CD4-positive, alpha-beta T cell (primary cell): ENCODE measurements around the gene GNA12. TPM values are rescaled to one million over a fixed set of nuclear protein-coding genes. Genes with fewer than 3 reads are reported as not detected.

ENCODE experiments used
- ATAC-seq: fragments of 200-7000 bp; cut with Tn5 transposase; one replicate; pipeline ENCODE4 v1.10.0; 2022; ENCODE audit warnings: mild to moderate bottlenecking; ENCODE audit not compliant: poor library complexity
- CTCF ChIA-PET: fragments of 350-600 bp; sonication (Branson Sonifier 250); formaldehyde crosslinking; loops from one replicate; lab custom pipeline; 2021; ENCODE audit warnings: antibody characterized with exemption, inconsistent platforms; lab: Charles Lee
- POLR2A ChIA-PET: fragments of 350-600 bp; sonication (Branson Sonifier 250); formaldehyde crosslinking; loops from one replicate; lab custom pipeline; 2021; ENCODE audit warnings: antibody characterized with exemption, inconsistent platforms; lab: Charles Lee
- DNase-seq, 14 experiments: peaks; one replicate each; pipeline ENCODE4 v3.0.0-alpha.2; 2013 to 2020; ENCODE audit warnings: mixed read lengths in 2 of 14
- H3K27ac ChIP-seq, 2 donors: one replicate each; pipeline versions ENCODE4 v1.5.1 to v1.7.0; 2013; ENCODE audit warnings: low read length in 2 of 2, low read depth in 1 of 2, mild to moderate bottlenecking in 1 of 2
- H3K27me3 ChIP-seq, 2 experiments: 1 replicate in 1 of 2; 2 replicates in 1 of 2; pipeline versions ENCODE4 v1.6.1 to v1.7.0; 2013; ENCODE audit warnings: low read length in 2 of 2, control low read depth in 1 of 2, mild to moderate bottlenecking in 1 of 2, moderate library complexity in 1 of 2; ENCODE audit not compliant: insufficient read depth in 2 of 2, control insufficient read depth in 1 of 2
- H3K36me3 ChIP-seq: one replicate; pipeline ENCODE4 v1.6.1; 2013; ENCODE audit warnings: low read length, control low read depth; ENCODE audit not compliant: insufficient read depth
- H3K4me1 ChIP-seq: one replicate; pipeline ENCODE4 v1.6.1; 2013; ENCODE audit warnings: low read length, control low read depth; ENCODE audit not compliant: insufficient read depth
- H3K4me3 ChIP-seq: one replicate; pipeline ENCODE4 v1.5.1; 2013; ENCODE audit warnings: mild to moderate bottlenecking, low read length, moderate library complexity
- H3K9me3 ChIP-seq, 2 experiments: 1 replicate in 1 of 2; 2 replicates in 1 of 2; pipeline versions ENCODE4 v1.6.1 to v1.7.0; 2013; ENCODE audit warnings: low read length in 2 of 2, mild to moderate bottlenecking in 2 of 2, control low read depth in 1 of 2, moderate library complexity in 1 of 2; ENCODE audit not compliant: control insufficient read depth in 1 of 2, insufficient read depth in 1 of 2
- H3K27ac Mint-ChIP-seq: one replicate; pipeline ENCODE4 v1.8.0; 2020; ENCODE audit warnings: mixed read lengths
- H3K27me3 Mint-ChIP-seq: one replicate; pipeline ENCODE4 v1.8.0; 2021; ENCODE audit warnings: mixed read lengths
- H3K36me3 Mint-ChIP-seq: one replicate; pipeline ENCODE4 v1.8.0; 2021; ENCODE audit warnings: low read depth, mixed read lengths
- H3K4me1 Mint-ChIP-seq: one replicate; pipeline ENCODE4 v1.8.0; 2021; ENCODE audit warnings: low read depth, mixed read lengths
- H3K4me3 Mint-ChIP-seq: one replicate; pipeline ENCODE4 v1.8.0; 2020; ENCODE audit warnings: mild to moderate bottlenecking, mixed read lengths
- H3K9me3 Mint-ChIP-seq: one replicate; pipeline ENCODE4 v1.8.0; 2020; ENCODE audit warnings: mixed read lengths
- intact Hi-C, 2 experiments: fragments of 100-400 bp; cut with DNase I in 1 of 2; cut with micrococcal nuclease in 1 of 2; formaldehyde crosslinking; loops; one replicate each; pipeline versions ENCODE4 v1.15.1 to v1.9.0; 2023 to 2025; cut with DNase I, micrococcal nuclease
- total RNA-seq, 174 experiments: library from RNA in 2 of 174; stranded (reverse) in 2 of 174; gene quantifications; one replicate each; pipeline ENCODE4 v1.2.3 and lab custom pipeline; 2021 to 2026
- TF ChIP-seq, protein P1 (sequence below): fragments of 200-600 bp; IDR thresholded peaks from one replicate; pipeline ENCODE4 v1.8.0; 2022; ENCODE audit warnings: antibody characterized with exemption, mild to moderate bottlenecking

Gene GNA12
- total RNA-seq, 2 experiments from 2014 or later, result 16.0 to 16.1 TPM

DNA sequence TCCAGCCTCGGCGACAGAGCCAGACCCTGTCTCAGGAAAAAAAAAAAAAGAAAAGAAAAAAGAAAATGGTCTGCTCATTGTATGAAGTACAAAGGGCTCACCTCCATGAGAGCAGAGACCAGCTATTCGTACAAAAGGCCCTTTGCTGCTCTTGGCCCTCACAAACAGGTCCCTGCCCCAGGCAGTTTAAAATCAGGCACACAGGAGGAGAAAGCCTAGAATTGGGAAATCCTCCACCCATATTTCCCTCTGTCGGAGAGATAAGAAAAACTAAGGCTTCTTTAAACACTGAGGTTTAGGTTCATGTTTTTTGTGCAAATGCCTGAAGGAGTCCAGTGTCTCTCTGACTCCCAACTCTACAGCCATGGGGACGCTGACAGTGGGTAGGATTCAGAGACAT is 15.1 kb downstream of the GNA12 start:
- intact Hi-C loops, result no loop called here
- ChIA-PET CTCF (no interaction called here), POLR2A (no interaction called here)
- DNase-seq, result no peak
- peaks cover 3% of the 10 kb centered on the region for H3K4me1 ChIP-seq
- TF ChIP-seq, protein P1, sequence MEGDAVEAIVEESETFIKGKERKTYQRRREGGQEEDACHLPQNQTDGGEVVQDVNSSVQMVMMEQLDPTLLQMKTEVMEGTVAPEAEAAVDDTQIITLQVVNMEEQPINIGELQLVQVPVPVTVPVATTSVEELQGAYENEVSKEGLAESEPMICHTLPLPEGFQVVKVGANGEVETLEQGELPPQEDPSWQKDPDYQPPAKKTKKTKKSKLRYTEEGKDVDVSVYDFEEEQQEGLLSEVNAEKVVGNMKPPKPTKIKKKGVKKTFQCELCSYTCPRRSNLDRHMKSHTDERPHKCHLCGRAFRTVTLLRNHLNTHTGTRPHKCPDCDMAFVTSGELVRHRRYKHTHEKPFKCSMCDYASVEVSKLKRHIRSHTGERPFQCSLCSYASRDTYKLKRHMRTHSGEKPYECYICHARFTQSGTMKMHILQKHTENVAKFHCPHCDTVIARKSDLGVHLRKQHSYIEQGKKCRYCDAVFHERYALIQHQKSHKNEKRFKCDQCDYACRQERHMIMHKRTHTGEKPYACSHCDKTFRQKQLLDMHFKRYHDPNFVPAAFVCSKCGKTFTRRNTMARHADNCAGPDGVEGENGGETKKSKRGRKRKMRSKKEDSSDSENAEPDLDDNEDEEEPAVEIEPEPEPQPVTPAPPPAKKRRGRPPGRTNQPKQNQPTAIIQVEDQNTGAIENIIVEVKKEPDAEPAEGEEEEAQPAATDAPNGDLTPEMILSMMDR, result no peak
- peaks cover 2% of the 10 kb centered on the region for H3K36me3 ChIP-seq
- no peaks in the 10 kb centered on the region for H3K27me3 Mint-ChIP-seq
- H3K27me3 ChIP-seq, result no peaks in the 10 kb centered on the region
- no peaks in the 10 kb centered on the region for H3K9me3 ChIP-seq
- H3K27ac ChIP-seq, result no peak overlapping the region
- H3K9me3 Mint-ChIP-seq, result no peaks in the 10 kb centered on the region
- peaks cover 30% of the 10 kb centered on the region for H3K4me1 Mint-ChIP-seq
- no peak overlapping the region for H3K4me3 Mint-ChIP-seq
- no peak for ATAC-seq
- H3K4me3 ChIP-seq, result no peak overlapping the region
- no peak overlapping the region for H3K27ac Mint-ChIP-seq
- H3K36me3 Mint-ChIP-seq, result peaks cover 35% of the 10 kb centered on the region

DNA sequence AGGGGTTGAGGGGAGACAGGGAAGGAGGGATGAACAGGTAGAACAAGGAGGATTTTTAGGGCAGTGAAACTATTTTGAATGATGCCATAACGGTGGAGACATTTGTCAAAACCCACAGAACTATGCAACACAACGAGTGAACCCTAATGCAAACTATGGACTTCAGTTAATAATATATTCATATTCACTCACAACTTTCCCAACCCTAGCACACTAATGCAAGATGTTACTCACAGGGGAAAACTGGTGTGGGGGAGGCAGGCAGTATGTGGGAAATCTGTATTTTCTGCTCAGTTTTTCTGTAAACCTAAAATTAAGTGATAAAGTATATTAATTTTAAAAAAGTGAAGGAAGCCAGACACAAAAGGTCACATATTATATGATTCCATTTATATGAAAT is 17.3 kb downstream of the GNA12 start:
- intact Hi-C loops, result no loop called here
- H3K4me1 ChIP-seq, result peaks cover 3% of the 10 kb centered on the region
- no peak overlapping the region for H3K4me3 Mint-ChIP-seq
- no peak for ATAC-seq
- H3K9me3 Mint-ChIP-seq, result no peaks in the 10 kb centered on the region
- H3K36me3 Mint-ChIP-seq, result peaks cover 29% of the 10 kb centered on the region
- H3K4me3 ChIP-seq, result no peak overlapping the region
- H3K27me3 Mint-ChIP-seq, result no peaks in the 10 kb centered on the region
- ChIA-PET CTCF (no interaction called here), POLR2A (no interaction called here)
- no peaks in the 10 kb centered on the region for H3K9me3 ChIP-seq
- TF ChIP-seq, protein P1, result no peak
- H3K27ac Mint-ChIP-seq, result no peak overlapping the region
- H3K36me3 ChIP-seq, result no peaks in the 10 kb centered on the region
- DNase-seq, result no peak
- no peak overlapping the region for H3K27ac ChIP-seq
- peaks cover 45% of the 10 kb centered on the region for H3K4me1 Mint-ChIP-seq
- H3K27me3 ChIP-seq, result no peaks in the 10 kb centered on the region

DNA sequence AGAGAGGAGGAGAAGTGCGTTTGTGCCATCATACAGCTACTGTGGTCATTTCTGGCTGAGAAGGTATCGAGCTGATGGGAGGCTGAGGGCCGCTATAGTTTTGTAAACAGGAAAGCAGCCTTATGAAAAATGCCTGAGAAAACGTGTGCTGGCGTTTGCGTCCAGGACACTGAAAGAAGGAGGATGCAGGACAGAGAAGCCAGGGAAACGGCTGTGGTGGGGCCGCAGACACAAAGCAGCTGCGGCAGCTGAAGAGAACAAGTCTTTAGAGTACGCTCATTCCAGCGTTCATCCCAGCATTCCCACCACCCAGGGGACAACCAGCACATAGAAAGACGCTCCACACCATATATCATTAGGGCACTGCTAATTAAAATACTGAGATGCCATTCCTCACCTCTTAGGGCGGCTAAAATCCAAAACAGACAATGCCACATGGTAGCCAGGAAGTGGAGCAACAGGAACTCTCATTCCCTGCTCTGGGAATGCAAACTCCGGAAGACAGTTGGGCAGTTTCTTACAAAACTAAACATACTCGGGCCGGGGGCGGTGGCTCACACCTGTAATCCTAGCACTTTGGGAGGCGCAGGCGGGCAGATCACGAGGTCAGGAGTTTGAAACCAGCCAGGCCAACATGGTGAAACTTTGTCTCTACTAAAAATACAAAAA is 18.4 kb downstream of the GNA12 start:
- POLR2A ChIA-PET, result no interaction called here
- peaks cover 53% of the 10 kb centered on the region for H3K4me1 Mint-ChIP-seq

More for the DNA sequence above, 18.4 kb downstream of the GNA12 start:
- DNase-seq, result no peak
- intact Hi-C loops, result no loop called here
- TF ChIP-seq, protein P1, result no peak
- H3K27ac ChIP-seq, result no peak overlapping the region
- H3K9me3 ChIP-seq, result no peaks in the 10 kb centered on the region
- no peaks in the 10 kb centered on the region for H3K36me3 ChIP-seq
- no peak overlapping the region for H3K27ac Mint-ChIP-seq
- CTCF ChIA-PET, result no interaction called here
- H3K4me1 ChIP-seq, result peaks cover 3% of the 10 kb centered on the region
- no peaks in the 10 kb centered on the region for H3K9me3 Mint-ChIP-seq
- H3K4me3 ChIP-seq, result no peak overlapping the region
- ATAC-seq, result no peak
- no peaks in the 10 kb centered on the region for H3K27me3 ChIP-seq
- H3K27me3 Mint-ChIP-seq, result no peaks in the 10 kb centered on the region
- peaks cover 28% of the 10 kb centered on the region for H3K36me3 Mint-ChIP-seq
- no peak overlapping the region for H3K4me3 Mint-ChIP-seq
